ENCODE measurements around the gene INSL3.
"Not testable (repeated sequence)": the region's sequence is repeated elsewhere in the genome, so short reads cannot be mapped to it uniquely, and the experiment has no call there.

- TF ChIP-seq MAX (IDR thresholded peaks at IDR 0.05; ENCODE audit: insufficient read depth, insufficient read length); POLR2AphosphoS5 (IDR thresholded peaks at IDR 0.05; ENCODE audit: insufficient read depth, low read depth, low read length); EZH2 (IDR thresholded peaks at IDR 0.05; ENCODE audit: borderline replicate concordance, low read depth, low read length, severe bottlenecking): not testable (repeated sequence)
- TF ChIP-seq, protein P1, sequence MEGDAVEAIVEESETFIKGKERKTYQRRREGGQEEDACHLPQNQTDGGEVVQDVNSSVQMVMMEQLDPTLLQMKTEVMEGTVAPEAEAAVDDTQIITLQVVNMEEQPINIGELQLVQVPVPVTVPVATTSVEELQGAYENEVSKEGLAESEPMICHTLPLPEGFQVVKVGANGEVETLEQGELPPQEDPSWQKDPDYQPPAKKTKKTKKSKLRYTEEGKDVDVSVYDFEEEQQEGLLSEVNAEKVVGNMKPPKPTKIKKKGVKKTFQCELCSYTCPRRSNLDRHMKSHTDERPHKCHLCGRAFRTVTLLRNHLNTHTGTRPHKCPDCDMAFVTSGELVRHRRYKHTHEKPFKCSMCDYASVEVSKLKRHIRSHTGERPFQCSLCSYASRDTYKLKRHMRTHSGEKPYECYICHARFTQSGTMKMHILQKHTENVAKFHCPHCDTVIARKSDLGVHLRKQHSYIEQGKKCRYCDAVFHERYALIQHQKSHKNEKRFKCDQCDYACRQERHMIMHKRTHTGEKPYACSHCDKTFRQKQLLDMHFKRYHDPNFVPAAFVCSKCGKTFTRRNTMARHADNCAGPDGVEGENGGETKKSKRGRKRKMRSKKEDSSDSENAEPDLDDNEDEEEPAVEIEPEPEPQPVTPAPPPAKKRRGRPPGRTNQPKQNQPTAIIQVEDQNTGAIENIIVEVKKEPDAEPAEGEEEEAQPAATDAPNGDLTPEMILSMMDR (IDR thresholded peaks at IDR 0.05; ENCODE audit: extremely low read depth in 1 of 2, insufficient read depth in 1 of 2, low read depth in 1 of 2, low read length in 2 of 2): not testable (repeated sequence)
These were observed 43.5 kb downstream of the INSL3 start for GRCh38 chr19:17777840-17778239.
